ENCODE results near the gene PLXNA4.

DNA sequence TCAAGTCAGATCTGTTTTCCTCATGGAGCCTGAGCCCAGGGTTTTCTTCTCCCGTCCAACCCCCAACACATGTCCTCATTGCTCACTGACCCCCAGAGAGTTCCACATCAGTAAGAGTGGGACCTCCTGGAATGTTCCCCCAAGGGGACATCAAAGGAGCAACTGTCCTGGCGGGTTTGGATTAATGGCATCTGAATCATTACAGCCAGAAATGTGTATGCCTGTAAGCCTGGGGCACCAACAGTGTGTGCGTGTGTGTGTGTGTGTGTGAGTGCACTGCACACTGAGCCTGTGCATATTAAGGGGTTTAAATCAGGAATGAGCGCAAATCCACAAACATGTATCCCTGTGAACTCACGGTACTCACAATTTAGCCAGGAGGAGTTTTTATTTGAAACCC, 222.3 kb downstream of the PLXNA4 start:
- no peak for TF ChIP-seq EZH2phosphoT487 (IDR thresholded peaks at IDR 0.05; ENCODE audit: unreplicated experiment)
- TF ChIP-seq CTCF (conservative IDR thresholded peaks at IDR 0.05; ENCODE audit: low read depth in 2 of 2), result no peak
- no peak for TF ChIP-seq POLR2AphosphoS5 (IDR thresholded peaks at IDR 0.05; ENCODE audit: low read depth)
- no peak for TF ChIP-seq EZH2 (IDR thresholded peaks at IDR 0.05; ENCODE audit: low read depth, unreplicated experiment)
- TF ChIP-seq CREB1 (CRISPR knock-in tag; IDR thresholded peaks at IDR 0.05; ENCODE audit: low read depth), result no peak
- TF ChIP-seq JUNB (IDR thresholded peaks at IDR 0.05; ENCODE audit: unreplicated experiment), result no peak
- TF ChIP-seq, protein P1, sequence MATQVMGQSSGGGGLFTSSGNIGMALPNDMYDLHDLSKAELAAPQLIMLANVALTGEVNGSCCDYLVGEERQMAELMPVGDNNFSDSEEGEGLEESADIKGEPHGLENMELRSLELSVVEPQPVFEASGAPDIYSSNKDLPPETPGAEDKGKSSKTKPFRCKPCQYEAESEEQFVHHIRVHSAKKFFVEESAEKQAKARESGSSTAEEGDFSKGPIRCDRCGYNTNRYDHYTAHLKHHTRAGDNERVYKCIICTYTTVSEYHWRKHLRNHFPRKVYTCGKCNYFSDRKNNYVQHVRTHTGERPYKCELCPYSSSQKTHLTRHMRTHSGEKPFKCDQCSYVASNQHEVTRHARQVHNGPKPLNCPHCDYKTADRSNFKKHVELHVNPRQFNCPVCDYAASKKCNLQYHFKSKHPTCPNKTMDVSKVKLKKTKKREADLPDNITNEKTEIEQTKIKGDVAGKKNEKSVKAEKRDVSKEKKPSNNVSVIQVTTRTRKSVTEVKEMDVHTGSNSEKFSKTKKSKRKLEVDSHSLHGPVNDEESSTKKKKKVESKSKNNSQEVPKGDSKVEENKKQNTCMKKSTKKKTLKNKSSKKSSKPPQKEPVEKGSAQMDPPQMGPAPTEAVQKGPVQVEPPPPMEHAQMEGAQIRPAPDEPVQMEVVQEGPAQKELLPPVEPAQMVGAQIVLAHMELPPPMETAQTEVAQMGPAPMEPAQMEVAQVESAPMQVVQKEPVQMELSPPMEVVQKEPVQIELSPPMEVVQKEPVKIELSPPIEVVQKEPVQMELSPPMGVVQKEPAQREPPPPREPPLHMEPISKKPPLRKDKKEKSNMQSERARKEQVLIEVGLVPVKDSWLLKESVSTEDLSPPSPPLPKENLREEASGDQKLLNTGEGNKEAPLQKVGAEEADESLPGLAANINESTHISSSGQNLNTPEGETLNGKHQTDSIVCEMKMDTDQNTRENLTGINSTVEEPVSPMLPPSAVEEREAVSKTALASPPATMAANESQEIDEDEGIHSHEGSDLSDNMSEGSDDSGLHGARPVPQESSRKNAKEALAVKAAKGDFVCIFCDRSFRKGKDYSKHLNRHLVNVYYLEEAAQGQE (IDR thresholded peaks at IDR 0.05; ENCODE audit: unreplicated experiment), result no peak
- TF ChIP-seq ETS1 (IDR thresholded peaks at IDR 0.05), result no peak

All from GM23338 (cell line).